ENCODE data around the gene GPX5. TPM values are rescaled to one million over a fixed set of nuclear protein-coding genes. Genes with fewer than 3 reads are reported as not detected.

The GPX5 gene
- total RNA-seq, 1 donor from 2014 or later: not detected

DNA sequence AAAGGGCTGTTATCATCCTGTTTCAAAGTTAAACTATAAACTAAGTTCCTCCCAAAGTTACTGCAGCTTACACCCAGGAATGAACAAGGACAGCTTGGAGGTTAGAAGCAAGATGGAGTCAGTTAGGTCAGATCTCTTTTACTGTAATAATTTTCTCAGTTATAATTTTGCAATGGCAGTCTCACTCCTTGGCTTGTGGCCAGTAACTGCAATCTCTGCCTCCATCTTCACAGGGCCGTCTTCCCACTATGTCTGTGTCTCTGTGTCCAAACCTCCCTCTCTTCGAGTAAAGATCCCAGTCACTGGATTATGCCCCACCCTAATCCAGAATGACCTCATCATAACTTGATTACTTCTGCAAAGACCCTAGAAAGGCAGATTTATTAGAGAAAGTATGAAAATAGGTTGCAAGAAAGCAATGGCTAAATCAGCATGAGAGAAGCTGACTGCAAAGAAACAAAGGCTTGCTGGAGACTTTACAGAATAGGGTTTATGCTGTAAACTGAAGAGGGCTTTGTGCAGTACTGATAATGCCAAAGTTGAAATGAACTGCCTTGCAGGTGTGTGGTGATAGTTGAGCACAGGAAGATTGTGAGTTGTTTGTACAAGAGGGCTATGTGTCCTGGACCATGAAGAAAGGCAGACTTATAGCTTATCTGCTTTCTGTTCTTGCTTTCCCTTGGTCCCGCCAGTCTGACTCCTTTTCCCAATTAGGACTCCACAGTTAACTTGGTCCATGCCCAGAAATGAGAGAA, 38.5 kb upstream of the GPX5 start:
- no peak overlapping the region for H3K27ac Mint-ChIP-seq
- H3K4me1 Mint-ChIP-seq (ENCODE audit: low read depth): peaks cover 6% of the 10 kb centered on the region
- no peaks in the 10 kb centered on the region for H3K9me3 Mint-ChIP-seq (ENCODE audit: low read depth)
- H3K4me3 Mint-ChIP-seq (ENCODE audit: low read depth): no peak overlapping the region
- TF ChIP-seq, protein P1, sequence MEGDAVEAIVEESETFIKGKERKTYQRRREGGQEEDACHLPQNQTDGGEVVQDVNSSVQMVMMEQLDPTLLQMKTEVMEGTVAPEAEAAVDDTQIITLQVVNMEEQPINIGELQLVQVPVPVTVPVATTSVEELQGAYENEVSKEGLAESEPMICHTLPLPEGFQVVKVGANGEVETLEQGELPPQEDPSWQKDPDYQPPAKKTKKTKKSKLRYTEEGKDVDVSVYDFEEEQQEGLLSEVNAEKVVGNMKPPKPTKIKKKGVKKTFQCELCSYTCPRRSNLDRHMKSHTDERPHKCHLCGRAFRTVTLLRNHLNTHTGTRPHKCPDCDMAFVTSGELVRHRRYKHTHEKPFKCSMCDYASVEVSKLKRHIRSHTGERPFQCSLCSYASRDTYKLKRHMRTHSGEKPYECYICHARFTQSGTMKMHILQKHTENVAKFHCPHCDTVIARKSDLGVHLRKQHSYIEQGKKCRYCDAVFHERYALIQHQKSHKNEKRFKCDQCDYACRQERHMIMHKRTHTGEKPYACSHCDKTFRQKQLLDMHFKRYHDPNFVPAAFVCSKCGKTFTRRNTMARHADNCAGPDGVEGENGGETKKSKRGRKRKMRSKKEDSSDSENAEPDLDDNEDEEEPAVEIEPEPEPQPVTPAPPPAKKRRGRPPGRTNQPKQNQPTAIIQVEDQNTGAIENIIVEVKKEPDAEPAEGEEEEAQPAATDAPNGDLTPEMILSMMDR (IDR thresholded peaks at IDR 0.05; ENCODE audit: unreplicated experiment): no peak
- no peak for DNase-seq (ENCODE audit: low spot score, unreplicated experiment)
- no peaks in the 10 kb centered on the region for H3K36me3 Mint-ChIP-seq (ENCODE audit: insufficient read depth)
- peaks cover 2% of the 10 kb centered on the region for H3K27me3 Mint-ChIP-seq

DNA sequence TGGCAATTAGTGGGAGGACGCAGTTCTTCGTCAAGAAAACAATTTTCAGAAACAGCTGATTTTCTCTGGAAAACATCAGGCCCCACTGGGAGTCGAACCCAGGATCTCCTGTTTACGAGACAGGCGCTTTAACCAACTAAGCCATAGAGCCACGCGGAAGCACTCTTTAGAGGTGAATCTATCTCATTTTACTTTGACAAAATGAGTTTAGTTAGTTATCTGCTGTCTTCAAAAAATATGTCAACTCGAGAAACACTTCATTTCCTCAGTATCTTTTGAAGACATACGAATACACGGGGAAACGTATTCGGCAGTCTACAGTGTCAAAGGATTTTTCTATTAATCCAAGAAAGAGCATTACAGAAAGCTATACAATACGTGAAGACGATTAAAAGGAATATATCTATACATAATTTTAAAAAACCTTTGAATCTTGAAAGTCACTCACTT, 36.7 kb upstream of the GPX5 start:
- Mint-ChIP-seq H3K4me1 (ENCODE audit: low read depth) (peaks cover 7% of the 10 kb centered on the region), H3K27me3 (no peaks in the 10 kb centered on the region), H3K9me3 (ENCODE audit: low read depth) (no peaks in the 10 kb centered on the region), H3K27ac (peak overlapping the region; percentile 90), H3K4me3 (ENCODE audit: low read depth) (peak overlapping the region; percentile 76), H3K36me3 (ENCODE audit: insufficient read depth) (no peaks in the 10 kb centered on the region)
- DNase-seq (ENCODE audit: low spot score, unreplicated experiment): no peak
- TF ChIP-seq, protein P1 (IDR thresholded peaks at IDR 0.05; ENCODE audit: unreplicated experiment): no peak

DNA sequence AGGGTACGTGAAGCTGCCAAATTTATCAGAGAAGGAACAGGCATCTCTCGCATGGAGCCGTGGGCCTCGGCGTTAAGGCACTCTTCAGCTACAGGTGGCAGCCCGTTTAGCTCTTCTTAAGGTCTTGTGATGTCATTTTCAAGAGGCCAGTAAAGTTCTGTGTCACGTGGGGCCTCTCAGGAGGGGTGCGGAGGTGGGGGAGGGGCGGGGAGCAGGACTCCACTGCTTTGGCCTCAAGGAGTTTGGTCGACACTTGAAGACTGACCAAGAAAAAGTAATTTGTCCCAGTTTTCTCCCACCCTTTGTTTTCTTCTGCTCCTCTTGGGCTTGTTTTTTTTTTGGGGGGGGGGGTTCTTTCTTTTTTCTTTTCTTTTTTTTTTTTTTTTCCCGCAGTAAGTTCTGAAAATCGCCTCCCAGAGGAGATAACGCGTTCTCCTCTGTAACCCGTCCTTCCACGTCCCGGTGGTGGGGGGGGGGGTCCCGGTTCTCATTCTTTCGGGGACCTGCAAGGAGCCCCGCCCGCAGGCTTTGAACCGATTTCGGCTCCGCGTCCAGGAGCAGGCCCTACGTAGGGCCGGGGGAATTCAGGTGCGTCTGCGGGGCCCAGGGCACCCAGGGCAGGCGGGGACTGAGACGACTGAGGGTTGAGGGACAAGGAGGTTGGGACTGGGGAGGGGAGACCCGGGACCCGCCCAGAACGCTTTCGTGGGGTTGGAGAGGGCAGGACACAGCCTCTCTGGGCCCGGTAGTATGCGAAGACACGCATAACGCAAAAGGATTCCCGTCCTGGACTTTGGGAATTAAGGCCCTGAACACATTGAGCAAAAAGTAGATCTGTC, 36.1 kb upstream of the GPX5 start:
- peak overlapping the region; percentile 94 for H3K27ac Mint-ChIP-seq
- no peaks in the 10 kb centered on the region for H3K27me3 Mint-ChIP-seq
- H3K4me3 Mint-ChIP-seq (ENCODE audit: low read depth): peak overlapping the region; percentile 76
- peaks cover 7% of the 10 kb centered on the region for H3K4me1 Mint-ChIP-seq (ENCODE audit: low read depth)
- TF ChIP-seq, protein P1 (IDR thresholded peaks at IDR 0.05; ENCODE audit: unreplicated experiment): no peak
- peak; percentile 37 for DNase-seq (ENCODE audit: low spot score, unreplicated experiment)
- H3K36me3 Mint-ChIP-seq (ENCODE audit: insufficient read depth): no peaks in the 10 kb centered on the region
- H3K9me3 Mint-ChIP-seq (ENCODE audit: low read depth): no peaks in the 10 kb centered on the region

DNA sequence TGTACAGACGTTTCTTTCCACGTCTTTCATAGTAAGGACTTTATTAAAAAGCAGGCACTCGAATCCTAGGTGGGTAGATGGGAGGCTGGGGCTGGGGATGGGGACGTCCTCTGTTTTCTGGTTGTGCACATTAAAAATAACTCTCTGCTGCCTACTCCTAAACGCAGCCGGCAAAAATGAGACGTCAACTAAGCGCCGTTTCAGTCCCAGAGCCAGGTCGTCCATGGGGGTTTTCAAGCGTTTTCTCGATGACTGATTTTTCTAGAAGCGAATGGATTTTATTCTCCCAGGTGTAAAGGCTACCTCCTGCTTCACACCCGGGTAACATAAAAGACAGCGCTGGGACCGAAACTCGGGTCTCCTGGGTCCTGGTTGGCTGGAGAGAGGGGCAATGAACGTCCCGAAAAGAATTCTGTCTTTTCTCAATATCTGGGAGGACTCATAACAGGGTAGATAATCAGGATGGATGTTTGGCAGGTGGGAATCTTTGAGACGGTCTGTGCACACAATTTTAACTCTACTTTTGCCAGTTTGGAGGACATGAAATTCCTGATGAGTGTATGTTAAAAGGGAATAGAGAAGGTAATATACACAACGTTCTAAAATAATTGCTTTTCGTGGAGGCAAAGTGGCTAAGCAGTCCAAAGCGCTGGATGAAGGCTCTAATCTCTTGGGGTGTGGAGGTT, 35.3 kb upstream of the GPX5 start:
- TF ChIP-seq, protein P1 (IDR thresholded peaks at IDR 0.05; ENCODE audit: unreplicated experiment): no peak
- no peak for DNase-seq (ENCODE audit: low spot score, unreplicated experiment)
- Mint-ChIP-seq H3K9me3 (ENCODE audit: low read depth) (no peaks in the 10 kb centered on the region), H3K4me1 (ENCODE audit: low read depth) (peaks cover 7% of the 10 kb centered on the region), H3K27me3 (no peaks in the 10 kb centered on the region), H3K36me3 (ENCODE audit: insufficient read depth) (no peaks in the 10 kb centered on the region), H3K4me3 (ENCODE audit: low read depth) (peak overlapping the region; percentile 76), H3K27ac (peak overlapping the region; percentile 94)

DNA sequence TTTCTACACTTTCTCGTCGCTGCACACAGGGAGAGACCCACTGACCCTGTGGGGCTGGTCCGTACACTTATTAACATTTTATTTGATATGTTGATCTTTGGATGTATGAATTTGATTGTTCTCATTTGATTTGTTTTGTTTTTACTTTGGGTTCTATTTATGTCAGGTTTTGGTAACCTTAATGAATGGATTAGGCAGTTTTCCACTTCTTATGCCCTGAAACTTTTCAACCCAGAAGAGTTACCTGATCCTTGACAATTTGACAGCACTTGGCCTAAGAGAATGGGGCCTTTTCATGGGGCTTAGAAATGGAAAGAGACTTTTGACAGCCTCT, 33.7 kb upstream of the GPX5 start:
- TF ChIP-seq, protein P1 (IDR thresholded peaks at IDR 0.05; ENCODE audit: unreplicated experiment): no peak
- DNase-seq (ENCODE audit: low spot score, unreplicated experiment): no peak
- H3K36me3 Mint-ChIP-seq (ENCODE audit: insufficient read depth): no peaks in the 10 kb centered on the region
- H3K27me3 Mint-ChIP-seq: no peaks in the 10 kb centered on the region
- peaks cover 7% of the 10 kb centered on the region for H3K4me1 Mint-ChIP-seq (ENCODE audit: low read depth)
- no peak overlapping the region for H3K27ac Mint-ChIP-seq
- no peaks in the 10 kb centered on the region for H3K9me3 Mint-ChIP-seq (ENCODE audit: low read depth)
- H3K4me3 Mint-ChIP-seq (ENCODE audit: low read depth): peak overlapping the region; percentile 37

Measured in progenitor cell of endocrine pancreas (in vitro differentiated cells).